NCI-H146 treated with DMSO at 0.1 percent for 48 hours (cell line): ENCODE data around the gene LRP4.
A peak's percentile ranks its signal among the peaks of the same experiment; 100 is the strongest.

ENCODE experiments used
- DNase-seq: peaks from one replicate; lab custom pipeline; 2025; ENCODE audit not compliant: unreplicated experiment; lab: John Stamatoyannopoulos, UW

LRP4 gene

DNA sequence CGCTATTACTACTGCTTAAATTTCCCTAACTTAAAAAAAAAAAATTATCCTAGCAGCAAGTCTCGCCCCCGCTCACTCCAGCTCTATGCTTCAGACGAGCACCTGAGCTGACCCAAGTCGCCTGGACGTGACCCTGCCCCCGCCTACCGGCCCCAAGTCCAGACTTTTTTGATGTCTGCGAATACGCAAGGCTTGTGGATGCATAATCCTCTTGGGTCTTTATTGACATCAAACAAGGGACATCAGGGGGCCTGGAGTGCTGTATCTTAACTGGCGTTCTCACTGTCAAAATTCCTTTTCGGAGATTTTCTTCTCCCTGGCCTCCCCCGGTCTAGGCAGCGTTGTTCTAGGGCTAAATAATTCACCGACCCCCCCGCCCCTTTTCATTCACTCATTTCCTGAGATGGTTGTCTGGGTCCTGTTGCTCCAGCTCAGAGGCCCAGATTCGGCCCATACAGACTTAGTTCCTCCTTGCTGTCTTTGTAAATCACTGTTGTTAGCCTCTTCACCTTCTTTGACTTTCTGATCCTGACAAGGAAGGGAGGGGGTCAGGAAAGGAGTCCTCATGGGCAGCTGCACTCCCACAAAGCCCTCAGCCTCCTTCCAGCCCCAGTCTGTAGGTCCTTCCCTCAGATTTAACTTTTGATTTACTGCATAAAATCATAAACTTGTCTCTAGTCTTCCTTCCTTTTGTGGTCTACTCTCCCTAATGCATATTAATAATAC lies 601 bp upstream of the LRP4 start:
- DNase-seq: no peak

DNA sequence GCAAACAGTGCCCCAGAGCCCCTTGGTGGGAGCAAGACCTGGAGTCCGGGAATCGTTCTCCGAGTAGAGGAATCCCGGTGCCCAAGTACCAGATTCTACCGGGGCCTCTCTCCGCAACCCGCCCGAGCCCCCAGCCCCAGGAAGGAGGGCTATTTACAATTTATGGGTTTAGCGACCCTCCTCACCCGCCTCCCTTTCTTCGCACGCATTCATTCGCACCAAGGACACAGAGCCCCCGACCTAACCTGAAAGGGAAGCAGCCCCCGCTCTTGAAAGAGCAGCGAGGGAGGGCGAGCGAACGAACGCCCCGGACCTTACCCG lies 628 bp downstream of the LRP4 start:
- DNase-seq: no peak

DNA sequence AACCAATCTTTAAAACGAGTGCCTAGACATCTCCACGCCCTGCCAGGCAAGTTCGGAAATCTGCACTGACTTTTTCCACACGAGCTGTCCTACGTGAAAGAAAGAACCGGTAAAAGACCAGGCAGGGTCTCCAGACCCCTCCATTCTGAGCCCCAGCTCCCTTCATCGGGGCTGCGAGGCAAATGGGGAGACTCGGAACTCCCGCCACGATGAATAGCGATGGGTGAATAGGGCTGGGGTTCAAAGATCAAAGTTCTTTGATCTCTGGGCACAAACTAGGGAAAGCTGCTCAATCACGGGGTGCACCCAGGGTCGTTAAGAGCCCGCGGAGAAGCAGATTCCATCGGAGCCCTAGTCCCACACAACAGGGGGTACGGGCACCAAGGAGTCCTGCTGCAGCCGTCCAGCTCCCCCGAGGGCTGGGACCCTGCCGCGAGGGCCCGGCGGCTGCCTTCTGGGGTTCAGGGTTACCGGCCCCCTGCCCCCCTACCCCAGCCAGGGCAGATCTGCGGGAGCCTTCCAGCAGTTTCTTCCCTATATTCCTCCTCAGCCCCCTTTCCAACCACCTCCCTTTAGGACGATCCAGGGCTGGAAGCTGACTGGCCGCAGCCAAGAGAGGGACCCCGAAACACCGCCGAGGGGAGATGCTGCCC lies 1.1 kb downstream of the LRP4 start:
- no peak for DNase-seq

DNA sequence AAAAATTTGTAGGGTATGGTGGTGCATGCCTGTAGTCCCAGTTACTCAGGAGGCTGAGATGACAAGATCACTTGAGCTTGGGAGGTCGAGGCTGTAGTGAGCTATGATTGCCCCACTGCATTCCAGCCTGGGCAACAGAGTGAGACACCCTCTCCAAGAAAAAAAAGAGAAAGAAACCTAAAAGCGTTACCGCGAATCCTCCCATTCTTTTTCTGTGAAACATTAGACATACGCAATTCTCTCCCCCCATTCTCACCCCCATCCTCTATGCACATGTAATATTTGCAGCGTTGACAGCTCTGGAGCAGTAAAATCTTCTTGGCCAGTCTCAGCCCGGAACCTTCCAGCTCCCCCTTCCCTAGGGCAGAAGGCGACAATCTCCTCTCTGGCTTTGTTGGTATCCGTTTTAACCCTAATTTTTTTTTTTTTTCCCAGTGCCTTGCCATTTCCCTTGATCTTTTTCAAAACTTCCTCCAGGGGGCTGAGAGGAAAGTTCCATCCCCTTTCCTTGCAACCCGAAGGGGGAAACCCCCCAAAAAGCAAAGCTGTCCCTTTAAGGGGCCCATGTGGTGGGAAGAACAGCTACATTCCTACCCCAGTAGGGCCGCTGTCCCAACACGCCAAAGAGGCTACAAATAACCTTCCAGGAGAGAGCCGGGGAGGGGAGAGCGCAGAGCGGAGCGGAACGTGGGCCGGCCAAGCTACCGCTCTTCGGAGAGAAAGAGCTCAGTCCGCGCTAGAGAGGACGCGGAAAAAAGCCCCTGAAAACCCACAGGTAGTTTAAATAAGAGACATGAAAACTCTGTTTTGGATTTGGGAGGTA lies 1.9 kb downstream of the LRP4 start:
- DNase-seq: peak; percentile 15

DNA sequence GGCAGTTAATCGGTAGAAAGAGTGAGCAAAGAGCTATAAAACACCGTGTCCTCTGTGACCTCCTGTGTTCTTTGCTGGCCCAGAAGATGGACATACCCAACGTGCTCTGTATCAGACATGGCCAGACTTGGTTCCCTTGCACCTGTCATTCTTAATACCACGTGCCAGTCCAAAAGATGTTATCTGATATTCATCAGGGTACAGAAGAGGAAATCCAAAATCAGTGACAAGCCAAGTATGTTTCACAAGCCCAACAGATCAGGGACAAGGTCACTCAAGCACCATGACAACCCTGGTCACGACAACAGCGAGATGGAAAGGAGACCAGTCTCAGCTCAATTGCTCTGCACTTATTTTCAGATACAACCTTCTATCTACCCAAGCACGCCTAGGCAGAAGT lies 3.4 kb downstream of the LRP4 start:
- no peak for DNase-seq

DNA sequence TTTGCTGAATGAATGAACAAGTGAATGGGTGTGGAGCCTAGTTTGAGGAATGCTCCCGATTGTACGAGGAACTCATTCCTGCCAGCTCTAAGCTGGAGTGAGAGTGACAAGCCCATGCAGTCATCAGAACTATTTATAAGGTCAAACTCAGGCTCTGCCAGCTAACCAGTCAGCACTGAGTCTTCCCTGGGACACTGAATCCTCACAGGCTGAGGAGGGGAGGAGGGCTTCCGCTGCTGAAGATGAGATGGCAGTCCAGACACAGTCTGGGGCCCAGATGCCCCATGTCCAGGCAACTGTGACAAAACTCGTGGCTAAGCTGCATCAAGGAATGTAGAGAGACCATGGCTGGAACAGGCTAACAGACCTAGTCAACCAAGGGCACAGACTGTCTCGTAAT lies 4.0 kb downstream of the LRP4 start:
- no peak for DNase-seq

DNA sequence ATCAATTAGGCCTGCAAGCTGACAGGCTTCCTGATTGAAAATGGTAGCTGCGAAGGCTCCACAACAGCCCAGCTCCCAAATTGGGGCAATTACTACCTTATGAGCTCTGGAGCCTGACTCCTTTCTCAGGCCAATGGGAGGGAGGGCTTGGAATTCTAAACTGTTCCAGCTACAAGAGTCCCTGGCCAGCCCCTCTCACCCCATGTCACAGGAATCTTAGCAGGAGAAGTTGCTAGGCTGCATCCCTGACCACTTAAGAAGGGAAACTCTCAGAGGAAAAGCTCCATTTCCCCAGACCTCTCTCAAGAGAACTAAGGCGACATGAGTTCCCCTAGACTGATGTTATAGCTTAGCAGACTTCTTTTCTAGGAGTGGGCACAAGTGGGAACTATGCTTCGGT lies 4.9 kb downstream of the LRP4 start:
- no peak for DNase-seq

DNA sequence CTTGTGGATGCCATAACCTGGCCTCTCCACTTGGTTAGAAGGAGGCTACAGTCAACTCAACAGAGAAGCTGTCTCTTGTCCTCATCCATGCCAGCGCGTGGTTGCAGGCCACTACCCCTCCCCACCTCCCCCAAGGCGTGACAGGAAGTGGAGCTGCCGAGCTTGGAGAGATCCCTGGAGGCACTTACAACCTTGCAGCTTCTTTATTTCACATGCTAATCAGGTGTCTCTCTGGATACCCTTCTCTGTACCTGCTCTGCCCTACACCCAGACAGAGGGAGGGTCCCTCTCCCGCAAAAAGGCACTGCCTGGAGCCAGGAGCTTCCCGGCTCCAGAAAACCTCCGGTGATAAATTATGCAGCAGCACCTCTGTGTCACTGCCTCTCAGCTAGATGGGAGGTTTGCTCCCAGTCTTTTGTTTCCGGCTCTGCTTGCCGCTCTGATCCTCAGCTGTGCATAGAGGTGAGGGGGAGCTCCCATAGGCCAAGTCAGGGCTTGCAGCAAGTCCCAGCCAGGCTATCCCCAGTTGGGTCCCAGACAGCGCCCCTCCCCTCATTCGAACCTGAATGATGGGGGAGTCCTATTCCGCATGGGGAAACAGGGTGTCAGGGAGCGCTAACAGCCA lies 5.7 kb downstream of the LRP4 start:
- DNase-seq: peak; percentile 63

DNA sequence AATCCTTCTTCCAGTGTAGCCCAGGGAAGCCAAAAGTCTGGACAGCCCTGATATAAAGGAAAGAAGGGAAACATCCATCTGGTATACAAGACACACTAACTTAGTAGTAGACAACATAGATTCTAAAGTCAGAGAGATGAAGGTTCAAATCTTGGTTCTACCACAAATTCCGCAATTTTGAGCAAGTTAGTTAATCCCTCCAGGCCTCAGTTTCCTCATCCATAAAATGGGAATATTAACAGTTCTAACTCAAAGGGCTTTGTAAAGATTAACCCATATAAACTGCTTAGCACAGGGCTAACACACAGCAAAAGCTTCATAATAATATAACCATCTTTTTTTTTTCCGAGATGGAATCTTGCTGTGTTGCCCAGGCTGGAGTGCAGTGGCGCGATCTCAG lies 10.7 kb downstream of the LRP4 start:
- no peak for DNase-seq

DNA sequence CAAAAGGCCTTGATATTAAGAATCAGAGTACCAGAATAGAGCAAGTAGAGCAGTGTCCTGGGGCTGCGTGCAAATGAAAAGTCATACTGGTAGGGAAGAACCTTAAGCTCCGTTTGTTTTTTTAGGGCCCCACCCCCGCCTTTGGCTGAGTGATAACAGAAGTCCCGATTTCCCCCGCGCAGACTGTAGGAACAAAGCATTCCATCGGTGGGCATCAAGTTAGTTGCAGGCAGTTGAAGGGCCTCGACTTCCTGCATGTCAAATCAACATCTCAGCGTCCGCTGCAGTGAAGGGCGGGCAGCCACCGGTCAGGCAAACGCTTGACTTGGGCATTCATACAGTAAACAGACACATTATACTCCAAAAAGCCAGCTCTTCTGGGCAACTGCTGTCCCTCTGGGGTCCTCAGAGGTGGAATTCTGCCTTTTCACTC lies 11.7 kb downstream of the LRP4 start:
- DNase-seq: no peak

DNA sequence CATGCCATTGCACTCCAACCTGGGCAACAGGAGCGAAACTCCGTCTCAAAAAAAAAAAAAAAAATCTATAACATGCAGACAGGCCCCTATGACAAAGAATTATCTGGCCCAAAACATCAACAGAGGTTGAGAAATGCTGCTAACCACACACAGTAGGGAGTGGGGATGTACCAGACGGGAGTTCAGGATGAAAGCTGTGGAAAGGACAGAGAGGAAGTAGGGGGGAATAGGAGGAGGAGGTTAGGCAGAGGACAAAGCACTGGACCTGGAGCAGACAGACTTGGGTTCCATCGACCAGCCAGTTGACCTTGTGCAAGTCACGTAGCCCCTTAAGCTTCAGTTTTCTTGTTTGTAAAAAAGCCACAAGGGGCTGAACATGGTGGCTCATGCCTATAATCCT lies 12.5 kb downstream of the LRP4 start:
- DNase-seq: no peak

DNA sequence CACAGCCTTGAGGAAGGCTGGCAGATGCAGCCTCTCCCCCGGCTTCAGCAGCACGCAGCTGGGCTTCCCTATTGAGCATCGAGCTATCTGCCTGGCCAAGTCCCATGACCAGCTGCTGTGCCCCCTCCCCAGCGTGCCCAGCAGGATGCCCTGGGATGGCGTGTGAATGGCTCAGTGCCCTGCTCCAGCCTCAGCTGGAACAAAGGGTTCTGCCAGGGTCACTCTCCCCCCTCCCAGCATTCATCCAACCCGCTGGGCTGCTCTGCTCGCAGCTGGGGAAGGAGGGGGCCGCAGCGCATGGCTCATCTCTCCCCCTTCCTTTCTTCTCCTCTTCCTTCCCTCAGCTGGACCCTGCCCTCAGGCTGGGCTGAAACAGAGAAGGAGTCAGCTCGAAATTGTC lies 14.5 kb downstream of the LRP4 start:
- DNase-seq: peak; percentile 90

DNA sequence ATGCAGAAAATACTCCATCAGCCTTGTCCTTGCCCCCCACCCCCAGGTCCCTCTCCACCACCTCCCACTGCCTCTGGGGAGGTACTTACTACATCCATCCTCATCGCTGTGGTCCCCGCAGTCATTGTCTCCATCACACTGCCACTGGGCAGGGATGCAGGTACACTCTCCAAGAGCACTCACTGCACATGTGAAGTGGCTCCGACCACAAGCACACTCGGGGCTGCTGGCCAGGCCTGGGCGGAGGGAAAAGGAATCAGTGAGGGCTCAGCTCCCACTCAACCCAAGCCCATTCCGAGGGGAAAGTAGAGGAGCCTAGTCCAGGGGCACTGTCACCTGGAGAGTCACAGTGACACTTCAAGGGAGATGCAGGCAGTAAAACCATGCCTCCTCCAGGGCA lies 15.7 kb downstream of the LRP4 start:
- DNase-seq: no peak

DNA sequence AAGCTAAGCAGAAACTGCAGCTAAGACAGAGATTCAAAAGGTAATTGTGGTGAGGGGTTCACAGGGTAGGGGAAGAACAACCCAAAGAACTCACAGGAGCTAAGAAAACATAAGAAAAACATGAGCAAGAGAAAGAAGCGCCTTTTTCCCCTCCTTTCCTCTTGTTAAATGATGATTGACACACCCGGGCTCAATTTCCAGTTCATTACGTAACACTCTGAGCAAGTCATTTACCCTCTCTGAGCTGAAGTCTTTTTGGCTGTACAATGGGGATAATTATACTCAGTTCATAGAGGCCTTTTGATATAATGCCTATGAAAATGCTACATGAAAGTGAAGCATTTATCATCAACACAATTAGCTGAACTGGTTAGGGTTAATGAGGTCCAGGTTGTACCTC lies 17.2 kb downstream of the LRP4 start:
- DNase-seq: no peak

DNA sequence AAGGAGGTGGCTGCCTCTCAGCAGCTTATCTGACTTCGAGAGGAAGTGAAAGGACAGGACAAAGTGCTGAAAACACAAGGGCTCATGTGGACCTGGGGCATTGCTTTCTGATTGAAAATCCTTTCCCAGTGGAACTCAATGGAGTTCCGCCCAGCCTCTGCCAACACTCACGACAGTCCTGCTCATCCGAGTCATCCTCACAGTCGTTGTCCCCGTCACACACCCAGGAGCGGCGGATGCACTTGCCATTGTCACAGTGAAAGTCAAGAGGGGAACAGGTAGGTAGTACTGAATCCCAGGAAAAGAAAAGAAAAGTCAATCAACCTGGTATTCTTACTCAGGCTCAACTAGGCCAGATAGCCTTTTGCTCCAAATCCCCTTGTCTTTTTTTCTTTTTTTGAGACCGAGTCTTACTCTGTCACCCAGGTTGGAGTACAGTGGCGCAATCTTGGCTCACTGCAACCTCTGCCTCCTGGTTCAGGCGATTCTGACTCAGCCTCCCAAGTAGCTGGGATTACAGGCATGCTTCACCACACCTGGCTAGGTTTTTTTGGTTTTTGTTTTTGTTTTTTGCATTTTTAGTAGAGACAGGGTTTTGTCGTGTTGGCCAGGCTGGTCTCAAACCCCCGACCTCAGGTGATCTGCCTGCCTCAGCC lies 18.1 kb downstream of the LRP4 start:
- no peak for DNase-seq

DNA sequence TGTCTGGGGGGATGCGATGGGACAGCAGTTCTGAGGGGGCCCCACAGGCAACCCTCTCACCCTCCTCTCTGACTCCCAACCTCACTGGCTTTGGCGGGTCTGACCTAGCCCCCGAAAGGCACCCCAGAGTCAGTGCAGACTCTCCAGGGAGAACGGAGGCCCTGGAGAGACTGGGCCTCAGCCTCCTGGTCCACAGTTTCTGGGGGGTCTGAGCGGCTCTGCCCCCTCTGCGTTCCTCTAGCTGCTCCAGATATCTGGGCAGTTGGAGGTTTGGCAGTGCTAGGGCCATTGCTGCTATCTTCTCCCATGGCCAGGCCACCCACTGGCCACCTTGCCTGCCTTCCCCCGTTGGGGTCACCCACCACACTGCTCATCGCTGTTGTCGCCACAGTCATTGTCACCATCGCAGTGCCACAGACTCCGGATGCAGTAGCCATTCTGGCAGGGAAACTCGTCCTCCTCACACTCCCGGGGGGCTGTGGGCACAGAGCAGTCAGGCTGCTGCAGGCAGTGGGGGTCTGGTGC lies 18.8 kb downstream of the LRP4 start:
- DNase-seq: no peak

DNA sequence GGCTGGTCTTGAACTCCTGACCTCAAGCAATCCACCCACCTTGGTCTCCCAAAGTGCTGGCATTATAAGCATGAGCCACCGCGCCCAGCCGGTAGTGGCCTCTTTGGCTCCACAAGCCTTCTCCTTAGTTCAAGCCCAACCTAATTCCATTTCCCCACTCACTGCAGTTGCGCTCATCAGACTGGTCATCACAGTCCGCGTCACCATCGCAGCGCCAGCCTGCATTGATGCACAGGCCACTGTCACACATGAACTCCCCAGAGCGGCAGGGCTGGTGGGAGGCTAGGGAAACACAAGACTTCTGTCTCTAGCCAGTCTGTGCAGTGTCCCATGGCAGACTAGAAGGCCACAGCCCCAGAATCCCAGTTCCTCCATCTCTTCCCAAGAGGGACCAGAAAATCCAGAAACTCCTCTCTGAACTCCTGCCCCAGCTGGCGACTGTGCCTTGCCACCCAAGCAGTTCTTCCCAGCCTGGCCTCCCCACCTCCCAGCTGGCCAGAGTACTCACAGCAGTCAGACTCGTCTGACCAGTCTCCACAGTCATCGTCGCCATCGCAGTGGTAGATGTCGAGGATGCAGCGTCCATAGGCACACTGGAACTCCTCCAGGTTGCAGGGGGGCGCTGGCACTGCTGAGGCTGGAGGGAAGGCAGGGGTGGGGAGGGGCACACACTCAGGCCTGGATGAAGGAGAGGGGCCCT lies 19.8 kb downstream of the LRP4 start:
- DNase-seq: no peak

DNA sequence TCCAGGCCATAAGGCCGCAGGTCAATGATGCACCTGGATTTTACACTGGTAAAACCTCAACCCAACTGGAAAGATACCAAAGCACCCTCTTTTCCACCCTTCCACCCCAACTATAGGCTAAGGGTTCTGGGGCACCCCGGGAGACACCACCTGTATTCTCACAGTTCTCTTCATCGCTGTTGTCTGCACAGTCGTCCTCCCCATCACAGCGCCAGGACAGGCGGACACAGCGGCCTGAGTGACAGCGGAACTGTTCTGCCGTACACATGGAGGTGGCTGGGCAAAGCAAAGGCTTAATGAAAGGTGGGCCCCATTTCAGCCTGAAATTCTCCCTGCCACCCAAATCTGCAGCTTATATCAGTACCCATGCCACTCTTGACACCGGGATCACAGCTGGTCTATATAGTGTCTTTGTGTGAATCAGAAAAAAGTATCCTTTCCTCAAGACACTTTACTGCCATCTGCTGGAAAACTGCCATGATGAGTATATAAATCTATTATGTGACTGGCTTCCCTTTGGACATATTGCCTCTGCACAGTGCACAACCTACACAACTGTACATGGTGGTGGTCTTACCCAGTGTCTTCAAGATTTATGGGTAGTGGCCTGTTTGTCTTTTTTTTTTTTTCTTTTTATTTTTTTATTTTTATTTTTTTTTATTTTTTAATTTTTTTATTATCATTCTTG lies 21.5 kb downstream of the LRP4 start:
- DNase-seq: peak; percentile 4

DNA sequence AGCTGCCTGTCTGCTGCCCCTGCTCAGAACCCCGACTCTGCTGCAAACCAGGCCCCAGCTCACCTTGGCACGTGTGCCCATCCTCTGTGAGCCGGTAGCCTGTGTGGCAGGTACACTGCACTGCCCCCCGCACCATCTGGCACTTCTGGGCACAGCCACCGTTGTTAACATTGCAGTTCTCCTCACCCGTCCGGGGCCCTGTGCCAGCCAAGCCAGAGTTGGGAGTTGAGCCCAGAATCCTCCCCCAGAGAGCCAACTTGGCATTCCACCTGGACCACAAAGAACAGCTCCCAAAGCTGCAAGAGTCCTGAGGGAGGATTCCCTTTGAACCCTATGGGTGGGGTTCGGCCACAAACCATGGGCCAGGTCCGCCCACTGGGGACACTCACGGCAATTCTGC lies 22.5 kb downstream of the LRP4 start:
- no peak for DNase-seq

DNA sequence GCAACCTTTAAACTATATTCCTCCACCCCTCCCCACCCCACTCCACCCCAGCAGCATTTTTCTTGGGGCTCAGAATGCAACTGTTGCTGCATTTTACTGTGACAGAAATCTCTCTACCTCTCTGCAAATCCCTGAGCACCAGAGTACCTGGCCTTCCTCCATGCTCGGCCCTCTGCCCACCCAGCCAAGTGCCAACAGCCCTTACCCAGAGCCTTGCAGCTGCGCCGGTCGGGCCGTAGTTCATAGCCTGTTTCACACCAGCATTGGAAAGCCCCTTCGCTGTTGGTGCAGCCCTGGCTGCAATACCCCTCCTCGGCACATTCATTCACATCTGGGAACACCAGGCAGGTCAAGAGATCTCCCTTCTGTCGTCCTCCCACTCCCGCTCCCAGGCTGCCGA lies 23.4 kb downstream of the LRP4 start:
- DNase-seq: no peak
